Left kidney (tissue), 2 donors: Measurements from ENCODE around the gene GLB1L2. TPM values are rescaled to one million over a fixed set of nuclear protein-coding genes. Genes with fewer than 3 reads are reported as not detected.
A peak's percentile ranks its signal among the peaks of the same experiment; 100 is the strongest.

Source experiments
- DNase-seq: peaks from one replicate; pipeline ENCODE4 v3.0.0-alpha.2; 2013
- polyA plus RNA-seq: library from polyadenylated mRNA; unstranded; fragments of 120-200 nt; gene quantifications from one replicate; pipeline ENCODE4 v1.2.1, GENCODE V29; 2013; ENCODE audit not compliant: insufficient read length

The GLB1L2 gene
- polyA plus RNA-seq, 1 donor, result 24.7 TPM

- no peak for DNase-seq
Measured at GRCh38 chr11:134347441-134347840, 15.7 kb downstream of the GLB1L2 start.

GRCh38 chr11:134349109-134349801 is 17.5 kb downstream of the GLB1L2 start:
- no peak for DNase-seq

GRCh38 chr11:134349802-134350355 is 18.1 kb downstream of the GLB1L2 start:
- DNase-seq, result no peak

- DNase-seq, result no peak
Measured at GRCh38 chr11:134350381-134350780, 18.6 kb downstream of the GLB1L2 start.

- no peak for DNase-seq
Measured at GRCh38 chr11:134352111-134352510, 20.3 kb downstream of the GLB1L2 start.

GRCh38 chr11:134355136-134355535 is 23.3 kb downstream of the GLB1L2 start:
- no peak for DNase-seq

GRCh38 chr11:134355656-134356055 is 23.9 kb downstream of the GLB1L2 start:
- no peak for DNase-seq

- DNase-seq, result no peak
Measured at GRCh38 chr11:134356656-134357544, 25.1 kb downstream of the GLB1L2 start.

- DNase-seq, result no peak
Measured at GRCh38 chr11:134357545-134357839, 25.7 kb downstream of the GLB1L2 start.

- no peak for DNase-seq
Measured at GRCh38 chr11:134358165-134358855, 26.5 kb downstream of the GLB1L2 start.

- no peak for DNase-seq
Measured at GRCh38 chr11:134358856-134359490, 27.2 kb downstream of the GLB1L2 start.

GRCh38 chr11:134359646-134360045 is 27.9 kb downstream of the GLB1L2 start:
- no peak for DNase-seq

- peak; percentile 72 for DNase-seq
Measured at GRCh38 chr11:134360050-134360835, 28.5 kb downstream of the GLB1L2 start.

GRCh38 chr11:134361661-134362060 is 29.9 kb downstream of the GLB1L2 start:
- DNase-seq, result no peak

- DNase-seq, result no peak
Measured at GRCh38 chr11:134362192-134362901, 30.6 kb downstream of the GLB1L2 start.

GRCh38 chr11:134363161-134363560 is 31.4 kb downstream of the GLB1L2 start:
- DNase-seq, result no peak

GRCh38 chr11:134363592-134363991 is 31.8 kb downstream of the GLB1L2 start:
- DNase-seq, result no peak

- no peak for DNase-seq
Measured at GRCh38 chr11:134364261-134364660, 32.5 kb downstream of the GLB1L2 start.

- DNase-seq, result no peak
Measured at GRCh38 chr11:134365011-134365925, 33.5 kb downstream of the GLB1L2 start.

GRCh38 chr11:134366254-134366653 is 34.5 kb downstream of the GLB1L2 start:
- no peak for DNase-seq
